PC-3 (cell line): ENCODE data around the gene NLRP9.
"Not testable (repeated sequence)": the region's sequence is repeated elsewhere in the genome, so short reads cannot be mapped to it uniquely, and the experiment has no call there.

Experiments used
- CTCF ChIP-seq: fragments of 300-600 bp; sonication (generic); conservative IDR thresholded peaks from 2 replicates; pipeline ENCODE4 v1.5.1; 2017; ENCODE audit warnings: antibody characterized with exemption, low read depth, mild to moderate bottlenecking, low read length
- EZH2phosphoT487 ChIP-seq: fragments of 300-600 bp; sonication (generic); IDR thresholded peaks from 2 replicates; pipeline ENCODE4 v1.6.1; 2018; ENCODE audit warnings: mild to moderate bottlenecking, antibody characterized with exemption, low read length, borderline replicate concordance

- not testable (repeated sequence) for TF ChIP-seq CTCF, EZH2phosphoT487
These were observed 18.6 kb upstream of the NLRP9 start for GRCh38 chr19:55756808-55757207.
